Measurements from ENCODE around the gene RNU6-7.

GRCh38 chr14:32233260-32233659 is 31.4 kb downstream of the RNU6-7 start:
- TF ChIP-seq, protein P1, sequence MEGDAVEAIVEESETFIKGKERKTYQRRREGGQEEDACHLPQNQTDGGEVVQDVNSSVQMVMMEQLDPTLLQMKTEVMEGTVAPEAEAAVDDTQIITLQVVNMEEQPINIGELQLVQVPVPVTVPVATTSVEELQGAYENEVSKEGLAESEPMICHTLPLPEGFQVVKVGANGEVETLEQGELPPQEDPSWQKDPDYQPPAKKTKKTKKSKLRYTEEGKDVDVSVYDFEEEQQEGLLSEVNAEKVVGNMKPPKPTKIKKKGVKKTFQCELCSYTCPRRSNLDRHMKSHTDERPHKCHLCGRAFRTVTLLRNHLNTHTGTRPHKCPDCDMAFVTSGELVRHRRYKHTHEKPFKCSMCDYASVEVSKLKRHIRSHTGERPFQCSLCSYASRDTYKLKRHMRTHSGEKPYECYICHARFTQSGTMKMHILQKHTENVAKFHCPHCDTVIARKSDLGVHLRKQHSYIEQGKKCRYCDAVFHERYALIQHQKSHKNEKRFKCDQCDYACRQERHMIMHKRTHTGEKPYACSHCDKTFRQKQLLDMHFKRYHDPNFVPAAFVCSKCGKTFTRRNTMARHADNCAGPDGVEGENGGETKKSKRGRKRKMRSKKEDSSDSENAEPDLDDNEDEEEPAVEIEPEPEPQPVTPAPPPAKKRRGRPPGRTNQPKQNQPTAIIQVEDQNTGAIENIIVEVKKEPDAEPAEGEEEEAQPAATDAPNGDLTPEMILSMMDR (IDR thresholded peaks at IDR 0.05; ENCODE audit: low read length), result no peak
- TF ChIP-seq EZH2 (optimal IDR thresholded peaks at IDR 0.05; ENCODE audit: low read depth, low read length) (no peak), EZH2phosphoT487 (IDR thresholded peaks at IDR 0.05; ENCODE audit: low read length) (no peak)
